ENCODE measurements around the gene ATP11A. TPM values are rescaled to one million over a fixed set of nuclear protein-coding genes. Genes with fewer than 3 reads are reported as not detected.

Gene ATP11A
- total and polyA plus RNA-seq, 10 of the 15 experiments (the other 5 are each of a cell fraction or from before 2014, with no cell fraction given): 1.4 to 69.6 (median 14.4) TPM

GRCh38 chr13:112799394-112799793 lies 109.6 kb downstream of the ATP11A start:
- in situ Hi-C loops (cut with MboI) (no loop called here), intact Hi-C loops (cut with micrococcal nuclease; ENCODE audit: unreplicated experiment) (no loop called here)
- ChIA-PET CTCF (interaction anchor here (1.5 kb wide), 1 partner anchor 75 kb away, joined by 4 read pairs; no protein-coding TSS in a partner anchor), RAD21 (ENCODE audit: unreplicated experiment) (interaction anchor here (0.9 to 1.0 kb wide), 2 partner anchors 32 to 66 kb away, joined by 3 read pairs; no protein-coding TSS in a partner anchor), SMC1A (ENCODE audit: uncharacterized antibody, unreplicated experiment) (interaction anchor here (0.8 to 1.0 kb wide), 2 partner anchors 30 to 31 kb away, joined by 3 read pairs; no protein-coding TSS in a partner anchor), POLR2A (no interaction called here)
- WGBS (ENCODE audit: insufficient coverage, insufficient replicate concordance, low lambda C conversion rate, missing lambda C conversion rate): 100% methylated on average over 1 of the region's 1 CpG
- no peaks in the 10 kb centered on the region; the same call in 1 of the 3 replicates for H3K9me3 ChIP-seq (replicated peaks; ENCODE audit: control insufficient read depth, insufficient read depth, low read length)
- DNase-seq (ENCODE audit: low read depth, low spot score) (no peak), ATAC-seq (no peak), FAIRE-seq (no peak)
- peaks cover 2% of the 10 kb centered on the region; the same call in 1 of the 2 replicates for H3K79me2 ChIP-seq (ENCODE audit: control insufficient read depth, insufficient read depth, low read length)
- no peak overlapping the region for H3K4me3 ChIP-seq
- no peak overlapping the region for H3K4me2 ChIP-seq (ENCODE audit: control insufficient read depth, insufficient read depth)
- no peaks in the 10 kb centered on the region for H4K20me1 ChIP-seq (ENCODE audit: control insufficient read depth, insufficient read depth)
- TF ChIP-seq SUPT20H (IDR thresholded peaks at IDR 0.05; ENCODE audit: borderline replicate concordance, control insufficient read depth, low read depth, low read length) (no peak), HDAC6 (IDR thresholded peaks at IDR 0.05; ENCODE audit: unreplicated experiment) (no peak), NFXL1 (IDR thresholded peaks at IDR 0.05; ENCODE audit: borderline replicate concordance) (no peak), NBN (IDR thresholded peaks at IDR 0.05) (no peak), PAX5 (IDR thresholded peaks at IDR 0.05; ENCODE audit: borderline replicate concordance, low read depth, low read length) (no peak), CHD4 (IDR thresholded peaks at IDR 0.05) (no peak)
- H2AFZ ChIP-seq (ENCODE audit: control insufficient read depth, low read depth, low read length): no peak overlapping the region
- H3K27ac ChIP-seq (ENCODE audit: control insufficient read depth, insufficient read depth): no peak overlapping the region
- H3K9ac ChIP-seq (ENCODE audit: control insufficient read depth, insufficient read depth, low read length): no peak overlapping the region
- no peaks in the 10 kb centered on the region for H3K27me3 ChIP-seq (replicated peaks in 1 of 2; ENCODE audit: control insufficient read depth in 2 of 2, insufficient read depth in 2 of 2, low read length in 1 of 2)
- H3K36me3 ChIP-seq (ENCODE audit: control insufficient read depth in 2 of 2, insufficient read depth in 2 of 2, low read length in 1 of 2): no peaks in the 10 kb centered on the region
- no TSS peak for BruUV-seq (replicated peaks)
- H3K4me1 ChIP-seq (ENCODE audit: control insufficient read depth, insufficient read depth, low read length): peaks cover 14% of the 10 kb centered on the region; the same call in 1 of the 2 replicates

GRCh38 chr13:112800057-112800456 lies 110.2 kb downstream of the ATP11A start:
- no peaks in the 10 kb centered on the region; the same call in 1 of the 3 replicates for H3K9me3 ChIP-seq (replicated peaks; ENCODE audit: control insufficient read depth, insufficient read depth, low read length)
- no peaks in the 10 kb centered on the region for H3K27me3 ChIP-seq (replicated peaks in 1 of 2; ENCODE audit: control insufficient read depth in 2 of 2, insufficient read depth in 2 of 2, low read length in 1 of 2)
- POLR2A ChIA-PET: no interaction called here
- CTCF ChIA-PET: interaction anchor here (0.6 to 1.5 kb wide), 3 partner anchors 9 to 75 kb away, joined by 3 to 4 read pairs (median 3); no protein-coding TSS in a partner anchor
- H3K36me3 ChIP-seq (ENCODE audit: control insufficient read depth in 2 of 2, insufficient read depth in 2 of 2, low read length in 1 of 2): no peaks in the 10 kb centered on the region; a peak in 1 of 4 replicates
- BruUV-seq (replicated peaks): no TSS peak
- H2AFZ ChIP-seq (ENCODE audit: control insufficient read depth, low read depth, low read length): no peak overlapping the region
- no peak for DNase-seq (ENCODE audit: low read depth, low spot score)
- H3K4me2 ChIP-seq (ENCODE audit: control insufficient read depth, insufficient read depth): no peak overlapping the region
- SMC1A ChIA-PET (ENCODE audit: uncharacterized antibody, unreplicated experiment): interaction anchor here (0.8 to 1.4 kb wide), 4 partner anchors 31 to 194 kb away, joined by 3 read pairs; no protein-coding TSS in a partner anchor
- H3K27ac ChIP-seq (ENCODE audit: control insufficient read depth, insufficient read depth): peak overlapping the region; percentile 62
- H3K9ac ChIP-seq (ENCODE audit: control insufficient read depth, insufficient read depth, low read length): no peak overlapping the region
- H3K79me2 ChIP-seq (ENCODE audit: control insufficient read depth, insufficient read depth, low read length): peaks cover 2% of the 10 kb centered on the region; the same call in 1 of the 2 replicates
- intact Hi-C loops (cut with micrococcal nuclease; ENCODE audit: unreplicated experiment) (no loop called here), in situ Hi-C loops (cut with MboI) (no loop called here)
- 33% methylated on average over 1 of the region's 1 CpG for WGBS (ENCODE audit: insufficient coverage, insufficient replicate concordance, low lambda C conversion rate, missing lambda C conversion rate)
- no peaks in the 10 kb centered on the region for H4K20me1 ChIP-seq (ENCODE audit: control insufficient read depth, insufficient read depth)
- RAD21 ChIA-PET (ENCODE audit: unreplicated experiment): interaction anchor here (0.9 to 1.6 kb wide), 3 partner anchors 32 to 111 kb away, joined by 3 to 5 read pairs (median 3); partner anchors contain the start of gene ATP11A
- no peak for FAIRE-seq
- no peak overlapping the region for H3K4me3 ChIP-seq
- H3K4me1 ChIP-seq (ENCODE audit: control insufficient read depth, insufficient read depth, low read length): peaks cover 16% of the 10 kb centered on the region; the same call in 1 of the 2 replicates
- no peak for ATAC-seq
- no peak for TF ChIP-seq TCF3 (IDR thresholded peaks at IDR 0.05; ENCODE audit: borderline replicate concordance, insufficient read depth, low read depth, low read length)
- no peak for TF ChIP-seq STAT1 (conservative IDR thresholded peaks at IDR 0.05)
- no peak for TF ChIP-seq ATF7 (IDR thresholded peaks at IDR 0.05; ENCODE audit: low read depth)
- no peak for TF ChIP-seq STAT3 (IDR thresholded peaks at IDR 0.05; ENCODE audit: low read depth, low read length)
- no peak for TF ChIP-seq DPF2 (IDR thresholded peaks at IDR 0.05)
- no peak for TF ChIP-seq RFX5 (IDR thresholded peaks at IDR 0.05; ENCODE audit: low read depth, low read length)
- TF ChIP-seq BCL3 (IDR thresholded peaks at IDR 0.05; ENCODE audit: borderline replicate concordance, insufficient read depth, low read depth, low read length, poor library complexity, severe bottlenecking): no peak
- no peak for TF ChIP-seq NFYA (IDR thresholded peaks at IDR 0.05; ENCODE audit: borderline replicate concordance, low read depth, low read length)
- no peak for TF ChIP-seq MEF2A (IDR thresholded peaks at IDR 0.05; ENCODE audit: insufficient read depth, low read depth, low read length)

Measured in GM12878 (cell line).